NK-92 (cell line): ENCODE data around the gene PCDH10.

Experiments
- DNase-seq: peaks from one replicate; lab custom pipeline; 2025; ENCODE audit not compliant: unreplicated experiment; lab: John Stamatoyannopoulos, UW

The PCDH10 gene, protein sequence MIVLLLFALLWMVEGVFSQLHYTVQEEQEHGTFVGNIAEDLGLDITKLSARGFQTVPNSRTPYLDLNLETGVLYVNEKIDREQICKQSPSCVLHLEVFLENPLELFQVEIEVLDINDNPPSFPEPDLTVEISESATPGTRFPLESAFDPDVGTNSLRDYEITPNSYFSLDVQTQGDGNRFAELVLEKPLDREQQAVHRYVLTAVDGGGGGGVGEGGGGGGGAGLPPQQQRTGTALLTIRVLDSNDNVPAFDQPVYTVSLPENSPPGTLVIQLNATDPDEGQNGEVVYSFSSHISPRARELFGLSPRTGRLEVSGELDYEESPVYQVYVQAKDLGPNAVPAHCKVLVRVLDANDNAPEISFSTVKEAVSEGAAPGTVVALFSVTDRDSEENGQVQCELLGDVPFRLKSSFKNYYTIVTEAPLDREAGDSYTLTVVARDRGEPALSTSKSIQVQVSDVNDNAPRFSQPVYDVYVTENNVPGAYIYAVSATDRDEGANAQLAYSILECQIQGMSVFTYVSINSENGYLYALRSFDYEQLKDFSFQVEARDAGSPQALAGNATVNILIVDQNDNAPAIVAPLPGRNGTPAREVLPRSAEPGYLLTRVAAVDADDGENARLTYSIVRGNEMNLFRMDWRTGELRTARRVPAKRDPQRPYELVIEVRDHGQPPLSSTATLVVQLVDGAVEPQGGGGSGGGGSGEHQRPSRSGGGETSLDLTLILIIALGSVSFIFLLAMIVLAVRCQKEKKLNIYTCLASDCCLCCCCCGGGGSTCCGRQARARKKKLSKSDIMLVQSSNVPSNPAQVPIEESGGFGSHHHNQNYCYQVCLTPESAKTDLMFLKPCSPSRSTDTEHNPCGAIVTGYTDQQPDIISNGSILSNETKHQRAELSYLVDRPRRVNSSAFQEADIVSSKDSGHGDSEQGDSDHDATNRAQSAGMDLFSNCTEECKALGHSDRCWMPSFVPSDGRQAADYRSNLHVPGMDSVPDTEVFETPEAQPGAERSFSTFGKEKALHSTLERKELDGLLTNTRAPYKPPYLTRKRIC

DNA sequence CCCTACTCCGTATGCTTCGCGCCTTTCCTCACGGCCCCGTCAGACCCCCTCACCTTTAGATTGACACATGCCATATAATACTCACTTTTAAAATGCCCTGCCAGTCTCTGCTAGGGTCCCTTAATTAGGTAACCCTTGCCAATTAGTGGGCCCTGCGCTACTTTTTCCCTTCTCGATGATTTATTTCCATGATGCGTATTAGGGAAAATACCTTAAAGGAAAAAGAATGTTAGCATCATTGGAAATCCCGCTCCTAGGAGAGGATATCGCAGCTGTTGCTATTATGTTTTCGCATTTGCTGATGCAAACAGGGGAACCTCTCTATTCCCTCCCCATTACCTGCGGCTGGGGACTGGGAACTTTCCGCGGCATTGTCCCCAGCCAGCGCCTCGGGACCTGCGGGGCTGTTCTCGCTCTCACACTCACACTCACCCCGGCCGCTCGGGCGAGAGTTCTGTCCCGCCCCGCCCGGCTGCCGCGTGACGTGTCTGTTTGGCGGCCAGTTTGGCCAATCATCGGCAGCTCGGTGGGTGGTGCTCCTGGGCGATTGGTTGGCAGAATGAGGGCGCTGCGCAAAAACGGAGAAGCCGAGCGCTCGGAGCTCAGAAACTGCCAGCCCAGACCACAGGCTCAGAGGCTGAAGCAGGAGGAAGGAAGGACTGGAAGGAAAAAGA, at the start of gene PCDH10:
Gene PCDH10, plus strand, starts transcription at position 605 of the 674 bp plus-strand sequence. CDS start 847 bp downstream, outside the sequence.
- no peak for DNase-seq

DNA sequence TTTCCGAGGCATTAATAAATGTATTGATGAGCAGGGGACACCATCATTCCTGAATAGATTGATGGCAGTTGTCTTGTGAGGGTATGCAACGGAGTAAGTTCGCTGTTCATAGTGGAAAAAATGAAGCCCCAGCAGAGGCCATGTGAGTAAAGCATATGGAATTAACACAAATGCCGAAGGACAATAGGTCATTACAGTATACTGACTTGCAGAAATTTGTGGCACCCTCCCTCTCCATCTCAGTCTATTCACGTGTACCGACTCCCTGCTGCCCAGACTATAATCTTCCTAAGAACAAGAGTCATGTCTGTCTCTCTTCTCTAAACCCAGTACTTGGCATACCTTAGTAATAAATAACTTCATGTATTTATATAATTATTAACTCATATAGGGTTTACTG, 47.1 kb upstream of the PCDH10 start:
- DNase-seq, result no peak

- no peak for DNase-seq
Measured at GRCh38 chr4:133102612-133103409, 46.3 kb upstream of the PCDH10 start.

DNA sequence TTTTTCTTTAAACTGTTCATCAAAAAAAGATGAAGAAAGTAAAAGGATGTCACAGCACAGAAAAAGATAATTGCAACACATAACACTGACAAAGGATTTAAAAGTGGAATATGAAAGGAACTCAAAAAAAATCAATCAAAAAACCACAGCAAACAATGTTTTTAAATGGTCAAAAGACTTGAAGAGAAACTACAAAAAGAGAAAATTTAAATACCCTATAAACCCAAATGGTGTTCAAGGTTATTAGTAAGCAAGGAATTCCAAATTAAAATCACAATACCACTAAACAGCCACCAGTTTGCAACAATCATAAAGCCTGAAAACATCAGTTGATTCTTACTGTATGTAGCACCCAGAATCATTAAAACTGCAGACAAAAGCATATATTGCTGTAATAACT, 36.5 kb upstream of the PCDH10 start:
- no peak for DNase-seq

- no peak for DNase-seq
Measured at GRCh38 chr4:133124746-133125145, 24.3 kb upstream of the PCDH10 start.

DNA sequence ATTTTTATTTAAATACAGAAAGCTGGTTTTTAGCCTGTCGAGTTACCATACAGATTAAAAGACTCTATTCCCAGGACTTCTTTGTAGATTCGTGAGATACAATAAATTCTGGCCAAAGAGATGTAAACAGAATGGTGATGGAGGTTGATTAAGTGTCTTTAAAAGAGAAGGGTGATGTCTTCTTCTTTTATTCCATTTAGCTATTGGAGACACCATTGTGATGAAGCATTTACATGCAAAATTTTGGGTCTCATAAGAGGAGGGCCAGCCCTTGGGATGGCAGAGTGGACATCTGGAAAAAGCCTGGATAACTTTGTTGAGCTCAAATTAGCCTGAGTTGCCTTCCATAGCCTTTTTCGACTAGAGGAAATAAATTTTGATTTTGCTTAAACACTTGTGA, 21.6 kb upstream of the PCDH10 start:
- DNase-seq, result no peak

DNA sequence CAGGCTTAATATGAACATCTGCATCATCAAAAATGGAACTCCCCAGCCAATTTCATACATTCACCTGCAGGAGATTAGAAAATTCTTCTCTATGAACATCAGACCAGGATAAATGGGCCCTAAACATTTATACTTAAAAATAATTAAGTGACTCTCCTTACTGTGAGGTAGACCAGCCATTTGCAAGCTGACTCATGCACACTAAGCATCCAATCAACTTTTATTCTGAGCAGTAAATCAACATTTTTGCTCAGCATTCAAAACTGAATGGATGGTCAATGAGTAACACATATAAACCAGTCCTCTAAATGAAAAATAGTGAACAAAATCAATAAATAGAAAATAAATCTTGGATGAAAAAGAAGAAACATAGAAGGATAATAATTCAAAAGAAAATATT, 19.9 kb upstream of the PCDH10 start:
- DNase-seq, result no peak

DNA sequence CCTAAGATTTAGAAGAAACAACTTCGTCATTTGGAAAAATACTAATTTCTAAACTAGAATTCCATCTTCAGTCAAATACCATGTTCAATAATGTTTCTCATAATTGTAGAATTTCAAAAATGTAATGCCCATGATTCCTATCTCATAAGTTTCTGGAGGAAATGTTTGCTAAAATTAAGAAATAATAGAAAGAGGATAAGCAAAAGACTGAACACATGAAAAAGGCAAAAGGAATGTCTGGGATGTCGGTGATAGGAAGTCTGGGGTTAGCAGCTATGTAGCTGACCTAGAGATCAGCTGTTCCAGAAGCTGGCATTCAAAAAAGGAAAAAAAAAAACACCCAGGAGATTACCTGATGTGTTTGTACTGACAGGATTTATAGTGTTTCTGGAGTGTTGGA, 18.9 kb upstream of the PCDH10 start:
- DNase-seq, result no peak

- no peak for DNase-seq
Measured at GRCh38 chr4:133131829-133132460, 17.1 kb upstream of the PCDH10 start.

GRCh38 chr4:133136833-133137232, 12.3 kb upstream of the PCDH10 start:
- DNase-seq, result no peak

DNA sequence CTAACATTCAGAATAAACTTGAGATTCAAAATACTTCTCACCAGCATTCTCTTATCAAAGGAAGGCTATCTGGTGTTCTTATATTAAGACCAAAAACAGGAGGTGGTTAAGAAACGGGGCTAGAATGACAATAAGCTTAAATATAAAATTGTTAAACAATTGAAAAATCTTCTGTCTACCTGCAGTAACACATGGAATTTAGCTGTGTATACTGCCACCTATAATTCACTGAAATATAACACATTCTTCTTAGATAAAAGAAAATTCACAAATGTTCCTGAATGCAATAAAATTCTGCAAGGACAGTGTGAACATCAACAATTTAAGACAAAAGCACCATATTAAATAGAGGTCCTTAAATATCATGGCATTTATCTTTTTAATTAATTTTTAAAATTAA, 11.5 kb upstream of the PCDH10 start:
- no peak for DNase-seq

- no peak for DNase-seq
Measured at GRCh38 chr4:133143775-133144430, 5.2 kb upstream of the PCDH10 start.

DNA sequence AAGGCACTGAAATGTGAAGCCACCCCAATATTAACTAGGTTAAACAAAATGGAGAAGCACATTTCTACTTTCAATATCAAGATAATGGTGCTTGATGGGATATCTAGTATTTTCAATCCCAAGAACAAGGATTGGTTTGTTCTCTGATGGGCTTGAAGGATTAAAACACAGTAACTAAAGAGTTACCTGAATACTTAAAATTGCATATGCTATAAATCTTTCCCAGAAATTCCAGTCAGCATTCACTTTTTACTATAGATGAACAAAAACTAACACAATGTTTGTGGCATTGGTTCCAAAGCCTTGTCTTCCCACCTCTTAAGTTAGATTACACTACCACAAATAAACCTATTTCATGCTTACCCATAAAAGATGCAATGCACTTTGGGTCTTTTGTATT, 3.9 kb upstream of the PCDH10 start:
- no peak for DNase-seq

- no peak for DNase-seq
Measured at GRCh38 chr4:133145758-133146573, 3.1 kb upstream of the PCDH10 start.

GRCh38 chr4:133146574-133147241, 2.4 kb upstream of the PCDH10 start:
- no peak for DNase-seq

GRCh38 chr4:133147286-133147821, 1.7 kb upstream of the PCDH10 start:
- DNase-seq, result no peak

GRCh38 chr4:133147921-133148689, 989 bp upstream of the PCDH10 start:
- DNase-seq, result no peak
